ENCODE results near the gene ZNF165. TPM values are rescaled to one million over a fixed set of nuclear protein-coding genes. Genes with fewer than 3 reads are reported as not detected.
"Not testable (repeated sequence)": the region's sequence is repeated elsewhere in the genome, so short reads cannot be mapped to it uniquely, and the experiment has no call there.

ZNF165 gene
- total RNA-seq, 1 donor from 2014 or later, result not detected

- no peak for DNase-seq (ENCODE audit: low spot score in 2 of 2)
- H3K9me3 ChIP-seq, result no peaks in the 10 kb centered on the region
- no peaks in the 10 kb centered on the region for H3K27me3 ChIP-seq
- peaks cover 0 to 16% of the 10 kb centered on the region in 2 donors for H3K36me3 ChIP-seq
- no peak overlapping the region for H3K4me3 ChIP-seq
- no peak overlapping the region for H3K27ac ChIP-seq
- no peak for TF ChIP-seq CTCF (IDR thresholded peaks at IDR 0.05)
- intact Hi-C loops (cut with DNase I), result no loop called here
- H3K4me1 ChIP-seq, result no peaks in the 10 kb centered on the region
These were observed 31.6 kb downstream of the ZNF165 start for GRCh38 chr6:28111964-28112363.

GRCh38 chr6:28115799-28116198 lies 35.4 kb downstream of the ZNF165 start:
- no peak overlapping the region for H3K4me3 ChIP-seq
- peaks cover 5 to 37% of the 10 kb centered on the region in 2 donors for H3K36me3 ChIP-seq
- no peaks in the 10 kb centered on the region for H3K4me1 ChIP-seq
- intact Hi-C loops (cut with DNase I), result no loop called here
- no peaks in the 10 kb centered on the region for H3K9me3 ChIP-seq
- DNase-seq (ENCODE audit: low spot score in 2 of 2), result no peak
- no peak for TF ChIP-seq CTCF (IDR thresholded peaks at IDR 0.05)
- H3K27ac ChIP-seq, result no peak overlapping the region
- no peaks in the 10 kb centered on the region for H3K27me3 ChIP-seq

DNA sequence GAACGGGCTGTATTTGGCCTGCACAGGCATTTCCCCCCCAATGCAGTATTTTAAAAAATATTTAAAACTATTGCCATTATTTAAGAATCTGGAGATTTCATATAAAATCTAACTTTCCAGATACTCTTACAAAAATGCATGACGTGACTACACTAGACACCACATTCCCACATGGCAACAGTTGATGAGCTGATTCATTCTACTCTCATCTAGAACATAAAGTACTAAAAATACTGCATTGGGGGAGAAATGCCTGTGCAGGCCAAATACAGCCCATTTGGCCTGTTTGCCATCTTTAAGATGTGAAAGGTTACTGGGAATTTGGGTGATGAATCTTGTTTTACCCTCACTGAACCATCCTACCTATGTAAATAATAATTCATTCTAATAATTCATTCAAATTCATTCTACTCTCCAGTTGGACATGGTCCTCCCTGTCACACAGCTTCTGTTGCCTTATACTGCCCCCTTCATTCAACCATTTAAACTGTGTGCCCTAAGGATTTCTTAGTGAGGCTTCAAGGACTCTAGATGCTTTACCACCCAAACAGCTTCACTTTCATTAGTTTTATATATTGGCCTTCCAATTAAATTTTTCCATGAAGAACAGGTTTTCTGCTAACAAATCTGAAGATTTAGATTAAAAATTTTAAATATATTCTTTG lies 37.1 kb downstream of the ZNF165 start:
- no peak for DNase-seq (ENCODE audit: low spot score in 2 of 2)
- Histone ChIP-seq H3K4me3 (no peak overlapping the region), H3K9me3 (no peaks in the 10 kb centered on the region), H3K27ac (no peak overlapping the region), H3K36me3 (peaks cover 5 to 37% of the 10 kb centered on the region in 2 donors), H3K4me1 (no peaks in the 10 kb centered on the region), H3K27me3 (no peaks in the 10 kb centered on the region)
- no peak for TF ChIP-seq CTCF (IDR thresholded peaks at IDR 0.05)
- intact Hi-C loops (cut with DNase I), result no loop called here

DNA sequence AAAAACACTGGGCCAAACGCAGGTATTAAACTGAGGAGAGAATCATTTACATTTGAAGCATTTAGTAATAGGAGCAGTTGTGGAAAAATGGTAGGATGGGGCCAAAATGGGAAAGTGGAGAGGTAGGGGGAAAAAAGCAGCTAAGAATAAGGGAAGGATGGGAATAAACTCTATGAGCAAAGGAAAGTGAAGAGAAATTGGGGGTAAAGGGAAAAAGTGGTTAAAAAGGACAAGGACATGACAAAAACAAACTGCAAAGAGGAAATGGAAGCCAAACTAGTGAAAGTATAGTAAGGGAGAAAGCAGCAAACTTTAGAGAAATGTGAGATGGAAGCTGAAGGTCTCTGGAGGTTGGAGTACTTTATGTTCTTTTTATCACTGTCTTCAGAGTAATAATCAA lies 37.8 kb downstream of the ZNF165 start:
- no peak for TF ChIP-seq CTCF (IDR thresholded peaks at IDR 0.05)
- H3K27me3 ChIP-seq, result no peaks in the 10 kb centered on the region
- H3K4me1 ChIP-seq, result no peaks in the 10 kb centered on the region
- DNase-seq (ENCODE audit: low spot score in 2 of 2), result no peak
- H3K9me3 ChIP-seq, result no peaks in the 10 kb centered on the region
- no peak overlapping the region for H3K27ac ChIP-seq
- H3K36me3 ChIP-seq, result peaks cover 5 to 37% of the 10 kb centered on the region in 2 donors
- no peak overlapping the region for H3K4me3 ChIP-seq
- intact Hi-C loops (cut with DNase I), result no loop called here

DNA sequence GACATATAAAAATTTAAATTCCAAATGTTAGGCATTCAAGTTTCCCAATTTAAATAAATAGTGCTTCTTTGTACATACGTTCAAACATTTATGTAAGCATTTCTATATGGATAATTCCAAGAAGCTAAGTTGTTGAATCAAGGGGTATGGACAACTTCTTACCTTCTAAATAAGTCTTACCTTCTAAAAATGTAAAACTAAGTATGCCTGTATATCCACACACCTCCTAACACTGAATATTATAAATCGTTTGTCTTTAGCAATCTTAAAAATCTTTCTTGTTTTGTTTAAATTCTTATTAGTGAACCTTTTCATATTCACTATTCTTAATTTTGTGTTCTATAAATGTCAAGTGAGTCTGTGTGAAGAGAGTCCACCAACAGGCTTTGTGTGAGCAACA lies 41.5 kb downstream of the ZNF165 start:
- no peaks in the 10 kb centered on the region for H3K9me3 ChIP-seq
- peaks cover 7 to 21% of the 10 kb centered on the region in 2 donors for H3K36me3 ChIP-seq
- no peak for DNase-seq (ENCODE audit: low spot score in 2 of 2)
- H3K27ac ChIP-seq, result no peak overlapping the region
- peaks cover 3 to 9% of the 10 kb centered on the region in 2 donors for H3K4me1 ChIP-seq
- H3K4me3 ChIP-seq, result no peak overlapping the region
- no peaks in the 10 kb centered on the region for H3K27me3 ChIP-seq
- TF ChIP-seq CTCF (IDR thresholded peaks at IDR 0.05), result no peak
- intact Hi-C loops (cut with DNase I), result loop anchor here (5.0 kb wide), 1 partner anchor 235 kb away; no protein-coding TSS in a partner anchor

DNA sequence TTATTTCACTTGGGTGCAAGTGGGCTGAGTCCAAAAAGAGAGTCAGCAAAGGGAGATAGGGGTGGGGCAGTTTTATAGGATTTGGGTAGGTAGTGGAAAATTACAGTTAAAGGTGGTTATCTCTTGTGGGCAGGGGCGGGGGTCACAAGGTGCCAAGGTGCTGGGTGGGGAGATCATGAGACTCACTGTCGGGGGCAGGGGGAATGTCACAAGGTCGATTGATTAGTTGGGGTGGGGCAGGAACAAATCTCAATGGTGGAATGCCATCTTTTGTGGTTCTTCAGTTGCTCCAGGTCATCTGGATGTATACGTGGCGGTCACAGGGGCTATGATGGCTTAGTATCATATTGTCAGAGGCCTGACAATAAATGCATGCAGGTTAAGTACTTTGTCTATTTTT lies 41.9 kb downstream of the ZNF165 start:
- H3K9me3 ChIP-seq; DNase-seq (ENCODE audit: low spot score in 2 of 2); H3K27ac ChIP-seq; H3K4me3 ChIP-seq; H3K4me1 ChIP-seq; H3K27me3 ChIP-seq: not testable (repeated sequence)
- peaks cover 8 to 21% of the 10 kb centered on the region in 2 donors for H3K36me3 ChIP-seq
- intact Hi-C loops (cut with DNase I), result loop anchor here (5.0 kb wide), 1 partner anchor 235 kb away; no protein-coding TSS in a partner anchor
